Progenitor cell of endocrine pancreas (in vitro differentiated cells): Measurements from ENCODE around the gene IL1R1. TPM values are rescaled to one million over a fixed set of nuclear protein-coding genes. Genes with fewer than 3 reads are reported as not detected.
"Not testable (repeated sequence)": the region's sequence is repeated elsewhere in the genome, so short reads cannot be mapped to it uniquely, and the experiment has no call there.

Experiments used
- DNase-seq: peaks from one replicate; pipeline ENCODE4 v3.0.0; 2021; ENCODE audit warnings: low spot score; ENCODE audit not compliant: unreplicated experiment
- H3K27ac Mint-ChIP-seq: 2 replicates; pipeline ENCODE4 v1.8.0; 2021; ENCODE audit warnings: mild to moderate bottlenecking, moderate library complexity, mixed read lengths
- H3K27me3 Mint-ChIP-seq: 2 replicates; pipeline ENCODE4 v1.8.0; 2021; ENCODE audit warnings: mixed read lengths
- H3K36me3 Mint-ChIP-seq: 2 replicates; pipeline ENCODE4 v1.8.0; 2022; ENCODE audit warnings: mixed read lengths; ENCODE audit not compliant: insufficient read depth
- H3K4me1 Mint-ChIP-seq: 2 replicates; pipeline ENCODE4 v1.8.0; 2021; ENCODE audit warnings: low read depth, mixed read lengths
- H3K4me3 Mint-ChIP-seq: 2 replicates; pipeline ENCODE4 v1.8.0; 2021; ENCODE audit warnings: low read depth, mild to moderate bottlenecking, moderate library complexity, mixed read lengths
- H3K9me3 Mint-ChIP-seq: 2 replicates; pipeline ENCODE4 v1.8.0; 2021; ENCODE audit warnings: low read depth, mixed read lengths
- CTCF ChIP-seq: fragments of 200-600 bp; sonication (generic); IDR thresholded peaks from one replicate; pipeline ENCODE4 v1.5.0; 2021; ENCODE audit warnings: antibody characterized with exemption, mild to moderate bottlenecking; ENCODE audit not compliant: unreplicated experiment
- total RNA-seq: library from RNA; stranded (reverse); gene quantifications from 2 replicates; pipeline ENCODE4 v1.2.1, GENCODE V29; 2021

Gene IL1R1
- total RNA-seq, 1 donor from 2014 or later: 1.1 TPM

DNA sequence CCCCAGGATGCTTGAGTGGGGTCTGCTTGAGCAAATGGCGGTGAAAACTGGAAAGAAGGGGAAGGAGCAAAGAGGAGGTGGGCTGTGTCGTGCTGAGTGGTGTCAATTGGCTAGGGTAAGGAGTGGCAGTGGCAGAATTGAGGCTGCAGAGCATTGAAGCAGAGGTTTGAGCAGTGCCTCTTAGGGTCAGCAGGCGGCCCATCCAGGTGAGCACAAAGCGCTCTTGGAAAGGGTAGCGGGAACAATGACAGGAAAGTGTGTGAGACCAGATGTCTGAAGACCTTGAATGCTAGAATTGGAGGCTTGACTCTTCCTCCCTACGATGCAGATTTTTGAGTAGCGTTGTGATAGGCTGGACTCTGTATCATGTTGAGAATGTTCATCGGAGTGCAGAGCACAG lies 39.3 kb upstream of the IL1R1 start:
- TF ChIP-seq CTCF: no peak
- H3K9me3 Mint-ChIP-seq: peaks cover 8% of the 10 kb centered on the region
- H3K27ac Mint-ChIP-seq: no peak overlapping the region
- H3K36me3 Mint-ChIP-seq: peaks cover 2% of the 10 kb centered on the region
- H3K4me1 Mint-ChIP-seq: peaks cover 31% of the 10 kb centered on the region
- no peak overlapping the region for H3K4me3 Mint-ChIP-seq
- no peak for DNase-seq
- no peaks in the 10 kb centered on the region for H3K27me3 Mint-ChIP-seq

GRCh38 chr2:102103992-102104871 lies 38.3 kb upstream of the IL1R1 start:
- DNase-seq: no peak
- Mint-ChIP-seq H3K27me3 (no peaks in the 10 kb centered on the region), H3K4me1 (peaks cover 32% of the 10 kb centered on the region), H3K4me3 (no peak overlapping the region), H3K9me3 (peaks cover 2% of the 10 kb centered on the region), H3K36me3 (no peaks in the 10 kb centered on the region), H3K27ac (no peak overlapping the region)
- TF ChIP-seq CTCF: no peak

- Mint-ChIP-seq H3K36me3 (no peaks in the 10 kb centered on the region), H3K4me1 (peaks cover 26% of the 10 kb centered on the region), H3K4me3 (no peak overlapping the region), H3K27me3 (no peaks in the 10 kb centered on the region), H3K27ac (no peak overlapping the region), H3K9me3 (no peaks in the 10 kb centered on the region)
- no peak for DNase-seq
- no peak for TF ChIP-seq CTCF
Measured at GRCh38 chr2:102106133-102106556, 36.4 kb upstream of the IL1R1 start.

GRCh38 chr2:102106813-102107740 lies 35.5 kb upstream of the IL1R1 start:
- H3K4me1 Mint-ChIP-seq: peaks cover 20% of the 10 kb centered on the region
- not testable (repeated sequence) for H3K27ac Mint-ChIP-seq, H3K9me3 Mint-ChIP-seq, DNase-seq, H3K27me3 Mint-ChIP-seq, H3K36me3 Mint-ChIP-seq, H3K4me3 Mint-ChIP-seq

GRCh38 chr2:102107741-102108070 lies 34.8 kb upstream of the IL1R1 start:
- Mint-ChIP-seq H3K4me1 (peaks cover 20% of the 10 kb centered on the region), H3K36me3 (no peaks in the 10 kb centered on the region), H3K9me3 (no peaks in the 10 kb centered on the region), H3K27me3 (no peaks in the 10 kb centered on the region), H3K4me3 (no peak overlapping the region), H3K27ac (no peak overlapping the region)
- no peak for DNase-seq
- TF ChIP-seq CTCF: no peak
